GM12878 (cell line): ENCODE measurements around the gene UBALD2. TPM values are rescaled to one million over a fixed set of nuclear protein-coding genes. Genes with fewer than 3 reads are reported as not detected.

Experiments
- ATAC-seq: fragments of 200-7000 bp; cut with Tn5 transposase; 3 replicates; pipeline ENCODE4 v1.9.1; 2020; ENCODE audit warnings: mild to moderate bottlenecking, moderate library complexity
- BruUV-seq: library from RNA; stranded (reverse); fragments of 400-500 nt; replicated peaks from 2 replicates; lab custom pipeline; 2021; lab: Mats Ljungman, UMichigan
- CTCF ChIA-PET: fragments of 300-600 bp; sonication (Branson Sonifier 250); formaldehyde crosslinking; extraction: SDS; loops from one replicate; lab custom pipeline; 2021; ENCODE audit warnings: inconsistent platforms; lab: Yijun Ruan, JAX
- POLR2A ChIA-PET: fragments of 350-600 bp; formaldehyde crosslinking; extraction: SDS; loops from one replicate; lab custom pipeline; 2021; ENCODE audit warnings: inconsistent platforms; lab: Charles Lee
- RAD21 ChIA-PET: fragments of 300-600 bp; sonication (Branson Sonifier 250); formaldehyde crosslinking; loops from one replicate; lab custom pipeline; 2023; ENCODE audit warnings: antibody characterized with exemption; ENCODE audit not compliant: unreplicated experiment; lab: Charles Lee
- SMC1A ChIA-PET: fragments of 300-600 bp; sonication (Branson Sonifier 250); formaldehyde crosslinking; loops from one replicate; lab custom pipeline; 2023; ENCODE audit not compliant: unreplicated experiment, uncharacterized antibody; lab: Charles Lee
- DNase-seq: peaks from one replicate; pipeline ENCODE4 v3.0.0-alpha.2; 2011; ENCODE audit warnings: low read depth, low spot score
- FAIRE-seq: peaks from 3 replicates; lab custom pipeline; 2011; peaks lifted over from hg19 to GRCh38; lab: Jason Lieb, UNC
- H2AFZ ChIP-seq: 2 replicates; pipeline ENCODE4 v1.6.0; 2011; ENCODE audit warnings: low read depth, low read length, control low read depth; ENCODE audit not compliant: control insufficient read depth
- H3K27ac ChIP-seq: 2 replicates; pipeline ENCODE4 v1.5.1; 2011; ENCODE audit warnings: control low read depth; ENCODE audit not compliant: control insufficient read depth, insufficient read depth
- H3K27me3 ChIP-seq, 2 experiments: replicated peaks in 1 of 2; 2 replicates each; pipeline versions ENCODE4 v1.6.0 to v1.6.1; 2011; ENCODE audit warnings: low read length in 1 of 2; ENCODE audit not compliant: control insufficient read depth in 2 of 2, insufficient read depth in 2 of 2
- H3K36me3 ChIP-seq, 2 experiments: 2 replicates each; pipeline ENCODE4 v1.5.1; 2011; ENCODE audit warnings: low read length in 1 of 2; ENCODE audit not compliant: control insufficient read depth in 2 of 2, insufficient read depth in 2 of 2
- H3K4me1 ChIP-seq: 2 replicates; pipeline ENCODE4 v1.6.1; 2011; ENCODE audit warnings: mild to moderate bottlenecking, low read length, moderate library complexity, mixed read lengths; ENCODE audit not compliant: control insufficient read depth, insufficient read depth
- H3K4me2 ChIP-seq: 2 replicates; pipeline ENCODE4 v1.6.0; 2011; ENCODE audit warnings: control low read depth; ENCODE audit not compliant: control insufficient read depth, insufficient read depth
- H3K4me3 ChIP-seq: fragments of 200-600 bp; sonication (generic); 2 replicates; pipeline ENCODE4 v1.5.1; 2016
- H3K79me2 ChIP-seq: 2 replicates; pipeline ENCODE4 v1.6.0; 2011; ENCODE audit warnings: low read length; ENCODE audit not compliant: control insufficient read depth, insufficient read depth
- H3K9ac ChIP-seq: 2 replicates; pipeline ENCODE4 v1.8.0; 2011; ENCODE audit warnings: low read length, control low read depth, mixed read lengths; ENCODE audit not compliant: control insufficient read depth, insufficient read depth
- H3K9me3 ChIP-seq: replicated peaks from 3 replicates; pipeline ENCODE4 v1.5.1; 2011; ENCODE audit warnings: mild to moderate bottlenecking, low read length; ENCODE audit not compliant: control insufficient read depth, insufficient read depth
- H4K20me1 ChIP-seq: 2 replicates; pipeline ENCODE4 v1.6.0; 2011; ENCODE audit not compliant: control insufficient read depth, insufficient read depth
- EED ChIP-seq: sonication (generic); IDR thresholded peaks from 2 replicates; pipeline ENCODE4 v1.6.1; 2016; ENCODE audit warnings: antibody characterized with exemption, low read depth
- ESRRA ChIP-seq: IDR thresholded peaks from 2 replicates; pipeline ENCODE4 v1.6.1; 2012; ENCODE audit warnings: mild to moderate bottlenecking, low read length, improper control_type of control experiment
- MAX ChIP-seq: IDR thresholded peaks from 2 replicates; pipeline ENCODE4 v1.6.1; 2012; ENCODE audit warnings: low read depth, low read length, improper control_type of control experiment
- MLLT1 ChIP-seq: fragments of 450-650 bp; IDR thresholded peaks from 2 replicates; pipeline ENCODE4 v1.6.1; 2016; ENCODE audit warnings: mild to moderate bottlenecking
- MTA2 ChIP-seq: fragments of 450-650 bp; IDR thresholded peaks from 2 replicates; pipeline ENCODE4 v1.6.1; 2016; ENCODE audit warnings: low read depth, mild to moderate bottlenecking, moderate library complexity
- MXI1 ChIP-seq: fragments of 150-350 bp; IDR thresholded peaks from 2 replicates; pipeline ENCODE4 v1.6.1; 2011; ENCODE audit warnings: low read depth, mild to moderate bottlenecking, inconsistent platforms, low read length, improper control_type of control experiment
- NFYA ChIP-seq: IDR thresholded peaks from 2 replicates; pipeline ENCODE4 v1.6.1; 2011; ENCODE audit warnings: low read depth, mild to moderate bottlenecking, low read length, improper control_type of control experiment, borderline replicate concordance
- whole genome bisulfite sequencing: methylation state at CpG from one replicate; pipeline ENCODE4 v1.1.6; 2016; ENCODE audit warnings: low lambda C conversion rate; ENCODE audit not compliant: insufficient replicate concordance, insufficient coverage; ENCODE audit errors: missing lambda C conversion rate; 5-methylcytosine and 5-hydroxymethylcytosine counted together
- in situ Hi-C: fragments of 300-500 bp; cut with MboI; formaldehyde crosslinking; loops from 9 replicates; pipeline ENCODE4 v1.14.3; 2018; ENCODE audit warnings: mixed read lengths
- intact Hi-C: fragments of 100-400 bp; cut with micrococcal nuclease; formaldehyde crosslinking; loops from one replicate; pipeline ENCODE4 v1.14.2; 2022; ENCODE audit not compliant: unreplicated experiment
- polyA plus RNA-seq, 11 experiments: library from polyadenylated mRNA; depleted of rRNA in 4 of 11; unstranded in 6 of 11; stranded (reverse) in 5 of 11; fragments of >200 nt; fragmentation: Nextera tagmentation in 4 of 11; fragmentation: Illumina TruSeq in 1 of 11; extraction: Ambion mirVana in 4 of 11; extraction: Trizol in 1 of 11; gene quantifications; 1 replicate in 1 of 11; 2 replicates in 10 of 11; pipeline versions ENCODE4 v1.2.1 to v1.2.3, GENCODE V29; 2011 to 2016; ENCODE audit warnings: inconsistent platforms in 2 of 11, missing spikeins in 2 of 11, low read depth in 1 of 11
- total RNA-seq, 4 experiments: library from RNA; depleted of rRNA in 3 of 4; stranded (reverse); fragments of >200 nt in 3 of 4; fragmentation: Illumina TruSeq in 1 of 4; extraction: Trizol in 1 of 4; gene quantifications; 2 replicates each; pipeline versions ENCODE4 v1.2.1 to v1.2.3, GENCODE V29; 2013 to 2021

The UBALD2 gene
- total and polyA plus RNA-seq, 10 of the 15 experiments (the other 5 are each of a cell fraction or from before 2014, with no cell fraction given) = 2.8 to 165 (median 20.6) TPM

- no peaks in the 10 kb centered on the region for H4K20me1 ChIP-seq
- TF ChIP-seq MAX (no peak), MXI1 (no peak), ESRRA (no peak), MTA2 (no peak), EED (no peak), NFYA (no peak), MLLT1 (no peak)
- intact Hi-C loops = loop anchor here (1.0 kb wide), 1 partner anchor 12 kb away; no protein-coding TSS in a partner anchor
- CTCF ChIA-PET = interaction anchor here (0.6 to 1.8 kb wide), 6 partner anchors 8 to 126 kb away, joined by 3 to 7 read pairs (median 4); no protein-coding TSS in a partner anchor
- no peak overlapping the region for H3K4me3 ChIP-seq
- H3K36me3 ChIP-seq = no peaks in the 10 kb centered on the region
- peak overlapping the region; percentile 45 for H3K9ac ChIP-seq
- H3K79me2 ChIP-seq = no peaks in the 10 kb centered on the region
- BruUV-seq = no TSS peak
- POLR2A ChIA-PET = interaction anchor here (0.5 to 16.9 kb wide), 6 partner anchors 14 to 1898 kb away, joined by 3 to 341 read pairs (median 4); partner anchors contain the start of gene UBALD2
- DNase-seq (no peak), FAIRE-seq (no peak), ATAC-seq (no peak)
- no peaks in the 10 kb centered on the region; the same call in 2 of the 3 replicates for H3K9me3 ChIP-seq
- H3K27me3 ChIP-seq = no peaks in the 10 kb centered on the region
- in situ Hi-C loops = loop anchor here (25.0 kb wide), 2 partner anchors 1211 to 1911 kb away; partner anchors contain the start of gene SYNGR2
- peak overlapping the region; percentile 80; the same call in 1 of the 2 replicates for H3K4me2 ChIP-seq
- SMC1A ChIA-PET = interaction anchor here (0.7 to 13.9 kb wide), 7 partner anchors 10 to 70 kb away, joined by 3 to 226 read pairs (median 6); partner anchors contain the start of gene UBALD2
- H2AFZ ChIP-seq = peak overlapping the region; percentile 55
- H3K27ac ChIP-seq = peak overlapping the region; percentile 70
- RAD21 ChIA-PET = interaction anchor here (0.6 to 1.1 kb wide), 6 partner anchors 12 to 393 kb away, joined by 3 to 6 read pairs (median 4); no protein-coding TSS in a partner anchor
- WGBS = 74% methylated on average over 8 of the region's 8 CpGs
- peaks cover 32% of the 10 kb centered on the region for H3K4me1 ChIP-seq
Measured at GRCh38 chr17:76251478-76252039, 13.6 kb upstream of the UBALD2 start.
